ENCODE measurements around the gene OR5H1. TPM values are rescaled to one million over a fixed set of nuclear protein-coding genes. Genes with fewer than 3 reads are reported as not detected.

The OR5H1 gene
- total RNA-seq (not detected in 2 replicates), polyA plus RNA-seq (not detected in 2 replicates)

GRCh38 chr3:98130421-98130820 is at the start of gene OR5H1:
Gene OR5H1 (plus strand): TSS chr3:98130721. CDS start chr3:98132698, 1,977 bp downstream.
- no peak within 1 kb of the TSS for H3K27ac ChIP-seq
- H4K20me1 ChIP-seq (ENCODE audit: insufficient read depth, poor library complexity, severe bottlenecking), result no peaks in the 10 kb centered on the region
- 90% methylated on average over 1 of the region's 1 CpG for WGBS (ENCODE audit: low lambda C conversion rate, missing lambda C conversion rate)
- H3K79me2 ChIP-seq, result no peaks in the 10 kb centered on the region
- H3K4me3 ChIP-seq, result no peak within 1 kb of the TSS
- H3K27me3 ChIP-seq, result no peaks in the 10 kb centered on the region
- H3K9me2 ChIP-seq (replicated peaks; ENCODE audit: insufficient read depth), result peaks cover 5% of the 10 kb centered on the region
- H3K4me1 ChIP-seq (ENCODE audit: insufficient read depth), result no peaks in the 10 kb centered on the region
- no peak for TF ChIP-seq EZH2phosphoT487 (IDR thresholded peaks at IDR 0.05; ENCODE audit: low read depth, severe bottlenecking, unreplicated experiment)
- TF ChIP-seq, protein P1, sequence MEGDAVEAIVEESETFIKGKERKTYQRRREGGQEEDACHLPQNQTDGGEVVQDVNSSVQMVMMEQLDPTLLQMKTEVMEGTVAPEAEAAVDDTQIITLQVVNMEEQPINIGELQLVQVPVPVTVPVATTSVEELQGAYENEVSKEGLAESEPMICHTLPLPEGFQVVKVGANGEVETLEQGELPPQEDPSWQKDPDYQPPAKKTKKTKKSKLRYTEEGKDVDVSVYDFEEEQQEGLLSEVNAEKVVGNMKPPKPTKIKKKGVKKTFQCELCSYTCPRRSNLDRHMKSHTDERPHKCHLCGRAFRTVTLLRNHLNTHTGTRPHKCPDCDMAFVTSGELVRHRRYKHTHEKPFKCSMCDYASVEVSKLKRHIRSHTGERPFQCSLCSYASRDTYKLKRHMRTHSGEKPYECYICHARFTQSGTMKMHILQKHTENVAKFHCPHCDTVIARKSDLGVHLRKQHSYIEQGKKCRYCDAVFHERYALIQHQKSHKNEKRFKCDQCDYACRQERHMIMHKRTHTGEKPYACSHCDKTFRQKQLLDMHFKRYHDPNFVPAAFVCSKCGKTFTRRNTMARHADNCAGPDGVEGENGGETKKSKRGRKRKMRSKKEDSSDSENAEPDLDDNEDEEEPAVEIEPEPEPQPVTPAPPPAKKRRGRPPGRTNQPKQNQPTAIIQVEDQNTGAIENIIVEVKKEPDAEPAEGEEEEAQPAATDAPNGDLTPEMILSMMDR (IDR thresholded peaks at IDR 0.05; ENCODE audit: poor library complexity), result no peak
- no peak for TF ChIP-seq EZH2 (IDR thresholded peaks at IDR 0.05; ENCODE audit: borderline replicate concordance)
- H3K36me3 ChIP-seq (replicated peaks; ENCODE audit: insufficient read depth, low read depth), result no peaks in the 10 kb centered on the region
- H3K9me3 ChIP-seq (ENCODE audit: low read depth), result no peaks in the 10 kb centered on the region
- H3K4me2 ChIP-seq, result no peak within 1 kb of the TSS
- no peak within 1 kb of the TSS for H2AFZ ChIP-seq
- DNase-seq (ENCODE audit: low spot score), result no peak

DNA sequence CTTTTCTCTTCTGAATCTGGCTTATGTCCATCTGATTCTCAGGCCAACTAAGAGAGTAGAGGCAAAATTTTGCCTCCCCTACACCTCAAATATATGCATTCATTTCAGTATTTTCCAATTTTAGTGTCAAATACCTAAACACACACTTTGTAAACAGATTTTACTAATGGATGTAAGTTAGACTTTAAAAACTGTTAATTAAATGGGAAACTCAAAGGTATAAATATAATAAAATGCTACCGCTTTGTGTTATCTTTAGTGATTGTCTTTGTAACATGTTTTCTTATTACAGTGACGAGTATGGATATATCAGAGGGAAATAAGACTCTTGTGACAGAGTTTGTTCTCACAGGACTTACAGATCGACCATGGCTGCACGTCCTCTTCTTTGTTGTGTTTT is 43.6 kb upstream of the OR5H1 start, which contains the start of gene OR5AC2:
TSS of gene OR5AC2 (plus strand) at position 301 of the 400 bp plus-strand sequence. CDS start at position 301, 0 bp downstream.
- no peaks in the 10 kb centered on the region for H3K4me1 ChIP-seq (ENCODE audit: insufficient read depth)
- H3K9me3 ChIP-seq (ENCODE audit: low read depth), result no peaks in the 10 kb centered on the region
- no peaks in the 10 kb centered on the region for H3K36me3 ChIP-seq (replicated peaks; ENCODE audit: insufficient read depth, low read depth)
- H3K4me3 ChIP-seq, result no peak within 1 kb of the TSS
- H3K4me2 ChIP-seq, result no peak within 1 kb of the TSS
- no peak for DNase-seq (ENCODE audit: low spot score)
- TF ChIP-seq EZH2 (IDR thresholded peaks at IDR 0.05; ENCODE audit: borderline replicate concordance), result no peak
- TF ChIP-seq, protein P1 (IDR thresholded peaks at IDR 0.05; ENCODE audit: poor library complexity), result no peak
- TF ChIP-seq EZH2phosphoT487 (IDR thresholded peaks at IDR 0.05; ENCODE audit: low read depth, severe bottlenecking, unreplicated experiment), result no peak
- H2AFZ ChIP-seq, result no peak within 1 kb of the TSS
- H3K79me2 ChIP-seq, result no peaks in the 10 kb centered on the region
- no peaks in the 10 kb centered on the region for H3K27me3 ChIP-seq
- no peaks in the 10 kb centered on the region for H4K20me1 ChIP-seq (ENCODE audit: insufficient read depth, poor library complexity, severe bottlenecking)
- H3K27ac ChIP-seq, result no peak within 1 kb of the TSS
- H3K9me2 ChIP-seq (replicated peaks; ENCODE audit: insufficient read depth), result no peaks in the 10 kb centered on the region
- WGBS (ENCODE audit: low lambda C conversion rate, missing lambda C conversion rate), result 89% methylated on average over 4 of the region's 4 CpGs

- Histone ChIP-seq H3K9me3 (ENCODE audit: low read depth) (no peaks in the 10 kb centered on the region), H3K79me2 (no peaks in the 10 kb centered on the region), H3K36me3 (replicated peaks; ENCODE audit: insufficient read depth, low read depth) (no peaks in the 10 kb centered on the region), H3K4me2 (no peak overlapping the region), H3K4me1 (ENCODE audit: insufficient read depth) (no peaks in the 10 kb centered on the region), H3K4me3 (no peak overlapping the region), H4K20me1 (ENCODE audit: insufficient read depth, poor library complexity, severe bottlenecking) (no peaks in the 10 kb centered on the region), H2AFZ (no peak overlapping the region), H3K27me3 (no peaks in the 10 kb centered on the region), H3K27ac (no peak overlapping the region), H3K9me2 (replicated peaks; ENCODE audit: insufficient read depth) (no peaks in the 10 kb centered on the region)
- 60% methylated on average over 5 of the region's 5 CpGs for WGBS (ENCODE audit: low lambda C conversion rate, missing lambda C conversion rate)
- TF ChIP-seq EZH2phosphoT487 (IDR thresholded peaks at IDR 0.05; ENCODE audit: low read depth, severe bottlenecking, unreplicated experiment), result no peak
- TF ChIP-seq, protein P1 (IDR thresholded peaks at IDR 0.05; ENCODE audit: poor library complexity), result no peak
- no peak for TF ChIP-seq EZH2 (IDR thresholded peaks at IDR 0.05; ENCODE audit: borderline replicate concordance)
- DNase-seq (ENCODE audit: low spot score), result peak; percentile 32
These were observed 34.6 kb upstream of the OR5H1 start for GRCh38 chr3:98095882-98096281.

Measured in hepatocyte (in vitro differentiated cells).